Memory B cell (primary cell): ENCODE data around the gene ALX3.
A peak's percentile ranks its signal among the peaks of the same experiment; 100 is the strongest.

Experiments used
- ATAC-seq: fragments of 150-1000 bp; cut with Tn5 transposase; 2 replicates; pipeline ENCODE4 v1.10.0; 2021; ENCODE audit warnings: low read depth, mild to moderate bottlenecking, moderate library complexity
- DNase-seq, 2 donors: peaks; one replicate each; pipeline ENCODE4 v3.0.0; 2022; ENCODE audit warnings: low spot score in 2 of 2
- H3K27ac Mint-ChIP-seq: one replicate; pipeline ENCODE4 v1.8.0; 2022; ENCODE audit warnings: mild to moderate bottlenecking, moderate library complexity, mixed read lengths
- H3K27me3 Mint-ChIP-seq: one replicate; pipeline ENCODE4 v1.8.0; 2022; ENCODE audit warnings: mixed read lengths
- H3K36me3 Mint-ChIP-seq: one replicate; pipeline ENCODE4 v1.8.0; 2022; ENCODE audit warnings: mild to moderate bottlenecking, mixed read lengths
- H3K4me1 Mint-ChIP-seq: one replicate; pipeline ENCODE4 v1.8.0; 2022; ENCODE audit warnings: mixed read lengths
- H3K4me3 Mint-ChIP-seq: one replicate; pipeline ENCODE4 v1.8.0; 2022; ENCODE audit warnings: mild to moderate bottlenecking, moderate library complexity, mixed read lengths
- H3K9me3 Mint-ChIP-seq: one replicate; pipeline ENCODE4 v1.8.0; 2022; ENCODE audit warnings: mixed read lengths

The ALX3 gene

GRCh38 chr1:110064576-110065337 lies 5.7 kb downstream of the ALX3 start:
- H3K36me3 Mint-ChIP-seq, result peaks cover 6% of the 10 kb centered on the region
- H3K27ac Mint-ChIP-seq, result no peak overlapping the region
- no peak overlapping the region for H3K4me3 Mint-ChIP-seq
- peaks cover 5% of the 10 kb centered on the region for H3K4me1 Mint-ChIP-seq
- ATAC-seq (no peak), DNase-seq (no peak)
- no peaks in the 10 kb centered on the region for H3K9me3 Mint-ChIP-seq
- peaks cover 9% of the 10 kb centered on the region for H3K27me3 Mint-ChIP-seq

GRCh38 chr1:110063781-110064180 lies 6.7 kb downstream of the ALX3 start:
- Mint-ChIP-seq H3K27me3 (peaks cover 9% of the 10 kb centered on the region), H3K4me1 (peaks cover 5% of the 10 kb centered on the region), H3K27ac (no peak overlapping the region), H3K36me3 (peaks cover 7% of the 10 kb centered on the region), H3K4me3 (no peak overlapping the region), H3K9me3 (no peaks in the 10 kb centered on the region)
- ATAC-seq (no peak), DNase-seq (no peak)

GRCh38 chr1:110062612-110063011 lies 7.9 kb downstream of the ALX3 start:
- Mint-ChIP-seq H3K4me3 (no peak overlapping the region), H3K27ac (no peak overlapping the region), H3K27me3 (peaks cover 5% of the 10 kb centered on the region), H3K36me3 (peaks cover 12% of the 10 kb centered on the region), H3K4me1 (no peaks in the 10 kb centered on the region), H3K9me3 (no peaks in the 10 kb centered on the region)
- DNase-seq (no peak), ATAC-seq (no peak)

- no peak overlapping the region for H3K27ac Mint-ChIP-seq
- ATAC-seq, result no peak
Measured at GRCh38 chr1:110061341-110061740, 9.1 kb downstream of the ALX3 start.

GRCh38 chr1:110060662-110061060 lies 9.8 kb downstream of the ALX3 start:
- H3K27ac Mint-ChIP-seq, result no peak overlapping the region
- H3K36me3 Mint-ChIP-seq, result peaks cover 21% of the 10 kb centered on the region
- no peak overlapping the region for H3K4me3 Mint-ChIP-seq

More at GRCh38 chr1:110061341-110061740, 9.1 kb downstream of the ALX3 start:
- no peak overlapping the region for H3K4me3 Mint-ChIP-seq
- H3K27me3 Mint-ChIP-seq, result peaks cover 2% of the 10 kb centered on the region
- peaks cover 19% of the 10 kb centered on the region for H3K36me3 Mint-ChIP-seq
- no peak for DNase-seq
- no peaks in the 10 kb centered on the region for H3K9me3 Mint-ChIP-seq
- no peaks in the 10 kb centered on the region for H3K4me1 Mint-ChIP-seq

GRCh38 chr1:110060034-110060661 lies 10.3 kb downstream of the ALX3 start:
- Mint-ChIP-seq H3K9me3 (no peaks in the 10 kb centered on the region), H3K27me3 (no peaks in the 10 kb centered on the region), H3K4me3 (no peak overlapping the region), H3K27ac (no peak overlapping the region), H3K36me3 (peaks cover 22% of the 10 kb centered on the region), H3K4me1 (no peaks in the 10 kb centered on the region)
- ATAC-seq, result peak; percentile 85
- DNase-seq, result peak; percentile 69 to 72

More at GRCh38 chr1:110060662-110061060, 9.8 kb downstream of the ALX3 start:
- no peaks in the 10 kb centered on the region for H3K27me3 Mint-ChIP-seq
- no peak for ATAC-seq
- H3K4me1 Mint-ChIP-seq, result no peaks in the 10 kb centered on the region
- no peaks in the 10 kb centered on the region for H3K9me3 Mint-ChIP-seq
- no peak for DNase-seq

- Mint-ChIP-seq H3K27me3 (no peaks in the 10 kb centered on the region), H3K9me3 (no peaks in the 10 kb centered on the region), H3K27ac (no peak overlapping the region), H3K4me1 (no peaks in the 10 kb centered on the region), H3K4me3 (no peak overlapping the region), H3K36me3 (peaks cover 26% of the 10 kb centered on the region)
- no peak for DNase-seq
- no peak for ATAC-seq
Measured at GRCh38 chr1:110059133-110059863, 11.2 kb downstream of the ALX3 start.

GRCh38 chr1:110058591-110058990 lies 11.9 kb downstream of the ALX3 start:
- Mint-ChIP-seq H3K27ac (no peak overlapping the region), H3K27me3 (no peaks in the 10 kb centered on the region)
- ATAC-seq, result no peak

GRCh38 chr1:110057963-110058518 lies 12.4 kb downstream of the ALX3 start:
- ATAC-seq (no peak), DNase-seq (no peak)
- Mint-ChIP-seq H3K4me3 (no peak overlapping the region), H3K27me3 (no peaks in the 10 kb centered on the region), H3K4me1 (peaks cover 5% of the 10 kb centered on the region), H3K27ac (no peak overlapping the region), H3K36me3 (peaks cover 34% of the 10 kb centered on the region), H3K9me3 (no peaks in the 10 kb centered on the region)

More at GRCh38 chr1:110058591-110058990, 11.9 kb downstream of the ALX3 start:
- H3K4me1 Mint-ChIP-seq, result peaks cover 4% of the 10 kb centered on the region
- no peaks in the 10 kb centered on the region for H3K9me3 Mint-ChIP-seq
- peaks cover 30% of the 10 kb centered on the region for H3K36me3 Mint-ChIP-seq
- DNase-seq, result no peak
- no peak overlapping the region for H3K4me3 Mint-ChIP-seq

- no peak for ATAC-seq
- peaks cover 5% of the 10 kb centered on the region for H3K4me1 Mint-ChIP-seq
- no peaks in the 10 kb centered on the region for H3K9me3 Mint-ChIP-seq
- no peak overlapping the region for H3K4me3 Mint-ChIP-seq
- no peak for DNase-seq
- no peak overlapping the region for H3K27ac Mint-ChIP-seq
- no peaks in the 10 kb centered on the region for H3K27me3 Mint-ChIP-seq
- peaks cover 37% of the 10 kb centered on the region for H3K36me3 Mint-ChIP-seq
Measured at GRCh38 chr1:110056776-110057175, 13.7 kb downstream of the ALX3 start.

- ATAC-seq, result no peak
- Mint-ChIP-seq H3K4me3 (no peak overlapping the region), H3K27ac (no peak overlapping the region), H3K27me3 (no peaks in the 10 kb centered on the region), H3K4me1 (peaks cover 5% of the 10 kb centered on the region), H3K9me3 (no peaks in the 10 kb centered on the region), H3K36me3 (peaks cover 36% of the 10 kb centered on the region)
- DNase-seq, result no peak
Measured at GRCh38 chr1:110056285-110056683, 14.2 kb downstream of the ALX3 start.

- no peak for ATAC-seq
- no peak for DNase-seq
- Mint-ChIP-seq H3K4me3 (no peak overlapping the region), H3K27ac (no peak overlapping the region), H3K36me3 (peaks cover 36% of the 10 kb centered on the region), H3K27me3 (no peaks in the 10 kb centered on the region), H3K9me3 (no peaks in the 10 kb centered on the region), H3K4me1 (peaks cover 5% of the 10 kb centered on the region)
Measured at GRCh38 chr1:110055493-110056284, 14.8 kb downstream of the ALX3 start.

GRCh38 chr1:110053552-110054428 lies 16.7 kb downstream of the ALX3 start:
- ATAC-seq, result peak; percentile 78
- no peaks in the 10 kb centered on the region for H3K9me3 Mint-ChIP-seq
- no peak overlapping the region for H3K4me3 Mint-ChIP-seq
- peaks cover 37% of the 10 kb centered on the region for H3K36me3 Mint-ChIP-seq
- peaks cover 5% of the 10 kb centered on the region for H3K4me1 Mint-ChIP-seq
- DNase-seq, result peak; percentile 74
- no peak overlapping the region for H3K27ac Mint-ChIP-seq
- no peaks in the 10 kb centered on the region for H3K27me3 Mint-ChIP-seq
